LNCaP clone FGC (cell line): ENCODE data around the gene SLC51A.

Experiments used
- DNase-seq: peaks from one replicate; pipeline ENCODE4 v3.0.0-alpha.2; 2011; ENCODE audit warnings: low read depth
- H3K4me3 ChIP-seq: 2 replicates; pipeline ENCODE4 v1.5.1; 2011; ENCODE audit warnings: mild to moderate bottlenecking, low read depth, low read length, control low read depth
- TF ChIP-seq, protein P1 (sequence below): IDR thresholded peaks from 2 replicates; pipeline ENCODE4 v1.5.1; 2012; ENCODE audit warnings: mild to moderate bottlenecking; ENCODE audit not compliant: control insufficient read depth, insufficient read depth; ENCODE audit errors: extremely low read depth

The SLC51A gene

DNA sequence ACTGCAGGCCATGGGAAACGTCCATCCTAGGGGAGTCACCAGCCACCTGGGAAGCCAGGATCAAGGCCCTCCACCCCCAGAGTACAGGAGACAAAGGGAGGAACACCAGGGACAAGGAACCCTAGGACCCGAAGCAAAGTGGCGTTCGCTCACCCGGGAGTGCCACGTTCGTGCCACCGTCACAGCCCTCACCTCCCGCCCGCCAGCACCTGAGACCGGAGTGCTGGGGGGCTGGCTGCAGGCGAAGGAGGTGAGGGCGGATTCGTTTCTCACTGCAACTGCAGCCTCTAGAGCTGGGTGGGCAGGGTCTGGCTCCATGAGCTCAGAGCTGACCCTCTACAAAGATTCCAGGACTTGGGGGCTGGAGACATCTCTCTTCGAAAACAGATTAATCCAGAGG is 31.5 kb upstream of the SLC51A start:
- H3K4me3 ChIP-seq, result no peak overlapping the region
- TF ChIP-seq, protein P1, sequence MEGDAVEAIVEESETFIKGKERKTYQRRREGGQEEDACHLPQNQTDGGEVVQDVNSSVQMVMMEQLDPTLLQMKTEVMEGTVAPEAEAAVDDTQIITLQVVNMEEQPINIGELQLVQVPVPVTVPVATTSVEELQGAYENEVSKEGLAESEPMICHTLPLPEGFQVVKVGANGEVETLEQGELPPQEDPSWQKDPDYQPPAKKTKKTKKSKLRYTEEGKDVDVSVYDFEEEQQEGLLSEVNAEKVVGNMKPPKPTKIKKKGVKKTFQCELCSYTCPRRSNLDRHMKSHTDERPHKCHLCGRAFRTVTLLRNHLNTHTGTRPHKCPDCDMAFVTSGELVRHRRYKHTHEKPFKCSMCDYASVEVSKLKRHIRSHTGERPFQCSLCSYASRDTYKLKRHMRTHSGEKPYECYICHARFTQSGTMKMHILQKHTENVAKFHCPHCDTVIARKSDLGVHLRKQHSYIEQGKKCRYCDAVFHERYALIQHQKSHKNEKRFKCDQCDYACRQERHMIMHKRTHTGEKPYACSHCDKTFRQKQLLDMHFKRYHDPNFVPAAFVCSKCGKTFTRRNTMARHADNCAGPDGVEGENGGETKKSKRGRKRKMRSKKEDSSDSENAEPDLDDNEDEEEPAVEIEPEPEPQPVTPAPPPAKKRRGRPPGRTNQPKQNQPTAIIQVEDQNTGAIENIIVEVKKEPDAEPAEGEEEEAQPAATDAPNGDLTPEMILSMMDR, result no peak
- no peak for DNase-seq

DNA sequence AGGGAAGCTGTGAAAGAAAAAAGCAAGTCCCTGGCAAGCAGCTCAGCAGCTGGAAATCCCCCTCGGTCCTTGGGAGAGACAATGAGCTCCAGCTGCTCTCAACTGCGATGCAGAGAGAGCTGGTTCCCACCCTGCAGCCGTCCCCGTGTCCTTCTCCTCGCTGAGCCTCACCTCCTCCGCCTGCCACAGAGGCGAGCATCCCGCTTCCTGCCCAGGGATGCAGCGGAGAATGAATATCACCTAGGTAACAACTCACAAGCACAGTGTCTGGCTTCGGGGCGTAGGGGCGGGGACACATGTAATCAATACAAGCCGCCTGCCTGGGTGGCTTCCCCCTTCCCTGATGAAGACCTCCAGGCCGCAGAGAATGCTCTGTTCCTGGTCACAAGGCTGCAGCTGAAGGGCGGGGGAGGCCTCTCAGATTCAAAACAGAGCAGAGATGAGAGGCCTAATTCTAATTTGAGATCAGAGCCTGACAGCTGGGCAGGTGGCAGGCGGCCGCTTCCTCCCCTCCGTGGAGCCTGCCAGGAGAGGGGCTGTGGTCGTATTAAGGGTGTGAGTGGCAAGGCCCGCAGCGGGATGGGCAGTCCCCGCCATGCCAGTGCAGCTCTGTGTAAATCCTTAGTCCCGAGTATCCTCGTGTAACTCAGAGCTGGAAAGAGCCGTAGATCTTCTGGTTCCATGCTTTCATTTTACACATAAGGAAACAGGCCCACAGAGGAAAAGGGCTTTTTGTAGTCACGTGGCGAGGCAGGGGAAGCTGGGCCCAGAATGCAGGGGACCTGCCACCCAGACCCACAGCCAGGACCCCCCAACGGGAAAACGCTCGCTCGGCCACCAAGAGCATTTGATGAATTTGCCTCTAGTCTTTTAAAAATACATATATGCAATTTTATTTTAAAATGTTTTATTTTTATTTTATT is 29.4 kb upstream of the SLC51A start:
- DNase-seq, result no peak
- H3K4me3 ChIP-seq, result no peak overlapping the region
- TF ChIP-seq, protein P1, result no peak

DNA sequence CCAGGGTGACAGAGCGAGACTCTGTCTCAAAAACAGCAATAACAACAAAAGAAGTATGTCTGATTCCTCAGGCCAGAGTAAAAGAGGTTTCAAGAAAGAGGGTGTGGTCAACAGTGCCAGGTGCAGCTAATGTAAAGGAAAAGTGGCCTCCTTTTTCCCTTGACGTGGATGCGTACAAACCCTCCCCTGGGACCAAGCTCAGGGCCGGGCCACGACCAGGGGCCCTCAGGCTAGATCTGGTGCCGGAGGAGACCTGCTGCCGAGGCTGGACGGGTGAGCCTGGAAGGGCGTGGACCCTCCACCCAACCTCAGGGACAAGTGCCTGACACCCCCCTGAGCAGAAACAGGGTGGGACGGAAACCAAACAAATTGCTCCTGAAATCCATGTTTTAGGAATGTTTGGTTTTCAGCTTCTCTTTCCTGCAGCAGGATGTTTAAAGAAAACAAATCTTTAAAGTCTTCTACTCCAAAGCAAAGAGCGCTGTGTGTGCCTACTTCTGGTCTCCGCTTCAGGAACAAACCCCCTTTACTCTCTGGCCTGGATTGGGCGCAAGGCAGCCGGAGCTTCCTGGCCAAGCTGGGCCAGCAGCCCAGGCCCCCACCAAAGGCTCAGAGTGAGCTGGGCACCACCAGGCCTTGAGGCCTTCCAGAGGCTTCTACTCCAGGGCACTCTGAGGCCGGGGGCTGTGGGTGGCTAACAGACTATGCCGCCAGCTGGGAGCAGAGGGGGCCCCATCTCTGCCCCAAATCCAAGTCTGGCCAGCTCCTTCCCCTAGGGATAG is 26.6 kb upstream of the SLC51A start:
- TF ChIP-seq, protein P1, result no peak
- H3K4me3 ChIP-seq, result no peak overlapping the region
- DNase-seq, result no peak

DNA sequence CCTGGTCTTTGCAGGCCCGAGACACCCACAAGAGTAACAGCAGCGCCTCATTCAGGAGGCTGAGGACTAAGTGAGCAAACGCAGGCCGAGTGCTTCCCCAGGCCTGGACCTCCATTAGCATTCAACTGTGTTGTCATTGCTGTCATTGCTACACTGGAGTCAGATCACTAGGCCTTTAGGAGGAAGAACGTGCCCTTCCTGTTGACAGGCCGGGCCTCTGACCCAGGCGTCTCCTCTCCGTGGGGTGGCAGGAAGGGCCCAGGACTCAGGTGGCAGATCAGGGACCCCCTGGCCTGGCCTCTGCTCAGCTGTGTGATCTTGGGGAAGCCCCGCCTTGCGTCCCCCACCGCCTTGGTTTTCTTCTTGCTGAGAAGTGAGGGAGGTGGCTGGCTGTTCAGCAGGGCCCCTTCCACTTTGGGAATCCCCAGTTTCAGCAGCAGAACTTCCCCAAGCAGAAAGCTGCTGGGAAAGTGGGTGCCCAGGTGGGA is 24.3 kb upstream of the SLC51A start:
- no peak overlapping the region for H3K4me3 ChIP-seq
- TF ChIP-seq, protein P1, result no peak
- DNase-seq, result no peak

DNA sequence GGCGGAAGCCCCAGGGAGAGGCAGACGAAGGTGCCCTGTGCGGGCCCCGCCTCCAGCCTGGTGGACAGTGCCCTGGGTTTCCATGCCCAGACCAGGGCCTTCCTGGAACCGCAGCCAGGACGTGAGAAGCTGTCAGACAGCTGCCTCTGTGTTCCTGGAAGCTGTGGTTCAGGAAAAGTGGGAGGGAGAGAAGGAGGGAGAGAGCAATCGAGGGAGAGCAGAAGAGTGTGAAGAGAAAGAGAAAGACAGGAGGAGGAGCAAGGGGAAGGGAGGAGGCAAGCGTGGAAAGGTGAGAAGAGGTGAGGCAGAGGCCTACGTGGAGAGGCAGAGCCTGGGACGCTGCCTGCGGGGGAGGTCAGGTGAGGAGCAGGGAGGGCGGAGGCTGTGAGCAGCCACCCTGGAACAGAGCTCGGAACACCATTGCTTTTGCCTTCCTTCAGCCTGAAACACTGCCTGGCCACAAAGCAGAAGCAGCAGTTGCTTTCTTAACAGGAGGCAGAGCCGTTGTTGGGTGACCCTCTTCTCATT is 23.7 kb upstream of the SLC51A start:
- peak; percentile 59 for DNase-seq
- TF ChIP-seq, protein P1, result no peak
- H3K4me3 ChIP-seq, result no peak overlapping the region

DNA sequence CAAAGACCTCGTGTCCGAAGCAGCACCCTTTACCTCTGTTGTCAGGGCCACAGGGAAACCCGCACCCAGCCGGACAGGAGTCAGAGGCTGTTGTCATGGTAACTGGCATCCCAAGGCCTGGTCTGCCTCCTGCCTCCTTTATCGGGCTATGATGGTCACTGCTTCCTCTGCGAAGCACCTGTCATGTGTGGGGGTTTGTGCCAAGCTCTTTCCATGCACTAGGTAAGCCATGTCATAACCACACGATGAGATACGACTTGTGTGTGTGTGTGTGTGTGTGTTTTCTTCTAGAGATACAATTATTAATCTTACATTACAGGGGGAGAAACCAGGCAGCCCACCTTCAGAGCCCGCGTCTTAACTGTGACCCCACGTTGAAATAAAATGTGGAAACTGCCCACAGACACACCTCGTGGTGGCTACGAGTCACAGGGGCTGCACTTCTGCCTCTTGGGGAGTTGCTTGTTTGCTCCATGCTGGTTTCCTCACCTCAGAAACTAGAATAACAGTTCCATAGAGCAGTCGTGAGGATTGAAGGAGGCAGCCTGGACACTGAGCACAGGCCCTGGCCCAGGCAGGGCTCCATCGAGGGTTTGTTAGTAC is 23.1 kb upstream of the SLC51A start:
- no peak overlapping the region for H3K4me3 ChIP-seq
- TF ChIP-seq, protein P1, result no peak
- no peak for DNase-seq
